ENCODE results near the gene DIP2C.

- TF ChIP-seq CTCF (IDR thresholded peaks at IDR 0.05): no peak
- TF ChIP-seq POLR2A (IDR thresholded peaks at IDR 0.05): no peak
- TF ChIP-seq POLR2AphosphoS5 (IDR thresholded peaks at IDR 0.05): no peak
Measured at GRCh38 chr10:689121-689451, 382 bp downstream of the DIP2C start.

Measured in prostate gland (tissue), 2 donors.